Dermis microvascular lymphatic vessel endothelial cell (primary cell): Measurements from ENCODE around the gene NUP133. TPM values are rescaled to one million over a fixed set of nuclear protein-coding genes. Genes with fewer than 3 reads are reported as not detected.

Experiments
- total RNA-seq: library from RNA; depleted of rRNA; stranded (reverse); fragments of >200 nt; gene quantifications from 2 replicates; pipeline ENCODE4 v1.2.1, GENCODE V29; 2014

NUP133 gene
- total RNA-seq, 1 donor from 2014 or later: 31.6 TPM

Other genes starting within 250 kb of the NUP133 start
- gene RAB4A, start 237.2 kb downstream of the NUP133 start, total RNA-seq: 12.8 and 19.3 TPM in 2 replicates
- gene CCSAP, start 165.3 kb downstream of the NUP133 start, total RNA-seq: 3.4 and 5.0 TPM in 2 replicates
- gene ACTA1, start 74.2 kb downstream of the NUP133 start, total RNA-seq: under 0.01 TPM in 1 of 2 replicates, not detected in the other
- 19.1 and 23.1 TPM in 2 replicates for gene ABCB10, start 50.4 kb upstream of the NUP133 start, total RNA-seq
- 21.7 and 28.1 TPM in 2 replicates for gene TAF5L, start 117.8 kb upstream of the NUP133 start, total RNA-seq
- 8.2 and 9.6 TPM in 2 replicates for gene URB2, start 117.9 kb upstream of the NUP133 start, total RNA-seq